Activated CD4-positive, alpha-beta T cell treated with anti-CD3 and anti-CD28 coated beads for 36 hours (primary cell): ENCODE measurements around the gene OR2W3. TPM values are rescaled to one million over a fixed set of nuclear protein-coding genes. Genes with fewer than 3 reads are reported as not detected.
A peak's percentile ranks its signal among the peaks of the same experiment; 100 is the strongest.

Experiments
- ATAC-seq: fragments of 200-7000 bp; cut with Tn5 transposase; one replicate; pipeline ENCODE4 v1.10.0; 2021; ENCODE audit warnings: mild to moderate bottlenecking, moderate library complexity
- CTCF ChIA-PET: fragments of 350-600 bp; sonication (Branson Sonifier 250); formaldehyde crosslinking; loops from one replicate; lab custom pipeline; 2021; ENCODE audit warnings: antibody characterized with exemption; lab: Charles Lee
- POLR2A ChIA-PET: fragments of 350-600 bp; sonication (Branson Sonifier 250); formaldehyde crosslinking; loops from one replicate; lab custom pipeline; 2021; ENCODE audit warnings: antibody characterized with exemption, inconsistent platforms; lab: Charles Lee
- DNase-seq: peaks from one replicate; pipeline ENCODE4 v3.0.0-alpha.2; 2020
- H3K27ac Mint-ChIP-seq: one replicate; pipeline ENCODE4 v1.8.0; 2021; ENCODE audit warnings: mixed read lengths
- H3K27me3 Mint-ChIP-seq: one replicate; pipeline ENCODE4 v1.8.0; 2021; ENCODE audit warnings: mixed read lengths
- H3K36me3 Mint-ChIP-seq: one replicate; pipeline ENCODE4 v1.8.0; 2021; ENCODE audit warnings: low read depth, mixed read lengths
- H3K4me1 Mint-ChIP-seq: one replicate; pipeline ENCODE4 v1.8.0; 2021; ENCODE audit warnings: mixed read lengths
- H3K4me3 Mint-ChIP-seq: one replicate; pipeline ENCODE4 v1.8.0; 2021; ENCODE audit warnings: mild to moderate bottlenecking, moderate library complexity, mixed read lengths
- H3K9me3 Mint-ChIP-seq: one replicate; pipeline ENCODE4 v1.8.0; 2021; ENCODE audit warnings: low read depth, mixed read lengths
- intact Hi-C, 2 experiments: fragments of 100-400 bp; cut with DNase I in 1 of 2; cut with micrococcal nuclease in 1 of 2; formaldehyde crosslinking; loops; one replicate each; pipeline versions ENCODE4 v1.14.2 to v1.15.1; 2022 to 2024; cut with DNase I, micrococcal nuclease
- total RNA-seq, 2 experiments: library from RNA; stranded (reverse); gene quantifications; one replicate each; pipeline ENCODE4 v1.2.3, GENCODE V29; 2021

Gene OR2W3
- not detected for total RNA-seq

- ChIA-PET POLR2A (no interaction called here), CTCF (interaction anchor here (0.6 kb wide), 1 partner anchor 18 kb away, joined by 4 read pairs; no protein-coding TSS in a partner anchor)
- Mint-ChIP-seq H3K9me3 (no peaks in the 10 kb centered on the region), H3K4me1 (no peaks in the 10 kb centered on the region), H3K36me3 (no peaks in the 10 kb centered on the region), H3K27me3 (no peaks in the 10 kb centered on the region), H3K4me3 (no peak within 1 kb of the TSS), H3K27ac (no peak within 1 kb of the TSS)
- intact Hi-C loops: no loop called here
- DNase-seq (no peak), ATAC-seq (no peak)
These were observed at the start of gene OR2W3 for GRCh38 chr1:247895163-247895637. TSS of gene OR2W3 (plus strand) at chr1:247895587. CDS start at chr1:247895587, 0 bp downstream.

GRCh38 chr1:247845693-247846017, 49.7 kb upstream of the OR2W3 start:
- DNase-seq (no peak), ATAC-seq (no peak)
- ChIA-PET POLR2A (no interaction called here), CTCF (no interaction called here)
- no peaks in the 10 kb centered on the region for H3K9me3 Mint-ChIP-seq
- peaks cover 3% of the 10 kb centered on the region for H3K4me1 Mint-ChIP-seq
- intact Hi-C loops: no loop called here
- no peak overlapping the region for H3K27ac Mint-ChIP-seq
- peaks cover 2% of the 10 kb centered on the region for H3K27me3 Mint-ChIP-seq
- no peak overlapping the region for H3K4me3 Mint-ChIP-seq
- no peaks in the 10 kb centered on the region for H3K36me3 Mint-ChIP-seq

- Mint-ChIP-seq H3K4me1 (no peaks in the 10 kb centered on the region), H3K4me3 (no peak overlapping the region), H3K36me3 (no peaks in the 10 kb centered on the region), H3K27ac (no peak overlapping the region), H3K9me3 (no peaks in the 10 kb centered on the region), H3K27me3 (peaks cover 2% of the 10 kb centered on the region)
- ATAC-seq: no peak
- ChIA-PET CTCF (no interaction called here), POLR2A (no interaction called here)
- DNase-seq: no peak
- intact Hi-C loops: no loop called here
These were observed 47.0 kb upstream of the OR2W3 start for GRCh38 chr1:247848346-247848745.

GRCh38 chr1:247849616-247850015, 45.8 kb upstream of the OR2W3 start:
- CTCF ChIA-PET: no interaction called here
- POLR2A ChIA-PET: interaction anchor here (0.6 kb wide), 1 partner anchor 14 kb away, joined by 5 read pairs; no protein-coding TSS in a partner anchor

GRCh38 chr1:247854899-247855545, 40.4 kb upstream of the OR2W3 start:
- CTCF ChIA-PET: interaction anchor here (0.6 to 0.7 kb wide), 2 partner anchors 12 to 25 kb away, joined by 3 read pairs; no protein-coding TSS in a partner anchor
- Mint-ChIP-seq H3K36me3 (no peaks in the 10 kb centered on the region), H3K27me3 (peaks cover 31% of the 10 kb centered on the region)

More at GRCh38 chr1:247849616-247850015, 45.8 kb upstream of the OR2W3 start:
- Mint-ChIP-seq H3K36me3 (no peaks in the 10 kb centered on the region), H3K27me3 (peaks cover 5% of the 10 kb centered on the region), H3K4me1 (no peaks in the 10 kb centered on the region), H3K27ac (no peak overlapping the region), H3K4me3 (no peak overlapping the region), H3K9me3 (no peaks in the 10 kb centered on the region)
- ATAC-seq (no peak), DNase-seq (no peak)
- intact Hi-C loops: no loop called here

GRCh38 chr1:247855911-247856310, 39.5 kb upstream of the OR2W3 start:
- DNase-seq (no peak), ATAC-seq (no peak)
- Mint-ChIP-seq H3K27ac (no peak overlapping the region), H3K27me3 (peaks cover 39% of the 10 kb centered on the region), H3K9me3 (no peaks in the 10 kb centered on the region), H3K4me1 (peaks cover 9% of the 10 kb centered on the region), H3K36me3 (no peaks in the 10 kb centered on the region), H3K4me3 (no peak overlapping the region)
- intact Hi-C loops: loop anchor here in 1 of 2 experiments (5.0 kb wide), 1 partner anchor 174 kb away; no protein-coding TSS in a partner anchor
- ChIA-PET POLR2A (no interaction called here), CTCF (no interaction called here)

More at GRCh38 chr1:247854899-247855545, 40.4 kb upstream of the OR2W3 start:
- peaks cover 9% of the 10 kb centered on the region for H3K4me1 Mint-ChIP-seq
- intact Hi-C loops: loop anchor here in 1 of 2 experiments (5.0 kb wide), 1 partner anchor 173 kb away; no protein-coding TSS in a partner anchor
- ATAC-seq (no peak), DNase-seq (no peak)
- H3K27ac Mint-ChIP-seq: no peak overlapping the region
- no peaks in the 10 kb centered on the region for H3K9me3 Mint-ChIP-seq
- POLR2A ChIA-PET: no interaction called here
- H3K4me3 Mint-ChIP-seq: no peak overlapping the region

- no peak within 1 kb of the TSS for H3K27ac Mint-ChIP-seq
- H3K36me3 Mint-ChIP-seq: no peaks in the 10 kb centered on the region
- no peaks in the 10 kb centered on the region for H3K9me3 Mint-ChIP-seq
- POLR2A ChIA-PET: no interaction called here
- ATAC-seq: peak; percentile 93
- CTCF ChIA-PET: interaction anchor here (0.6 kb wide), 1 partner anchor 75 kb away, joined by 3 read pairs; no protein-coding TSS in a partner anchor
- peaks cover 9% of the 10 kb centered on the region for H3K4me1 Mint-ChIP-seq
- DNase-seq: peak; percentile 69
- peak within 1 kb of the TSS; percentile 71 for H3K4me3 Mint-ChIP-seq
- peaks cover 42% of the 10 kb centered on the region for H3K27me3 Mint-ChIP-seq
- intact Hi-C loops: loop anchor here in 1 of 2 experiments (5.0 kb wide), 1 partner anchor 175 kb away; no protein-coding TSS in a partner anchor
These were observed 38.1 kb upstream of the OR2W3 start, which contains the start of gene TRIM58 for GRCh38 chr1:247857069-247857984. TSS of gene TRIM58 (plus strand) at chr1:247857187. CDS start at chr1:247857247, 60 bp downstream.

- H3K27me3 Mint-ChIP-seq: peaks cover 46% of the 10 kb centered on the region
- no peak for DNase-seq
- ATAC-seq: no peak
- POLR2A ChIA-PET: no interaction called here
- no peaks in the 10 kb centered on the region for H3K9me3 Mint-ChIP-seq
- intact Hi-C loops: loop anchor here in 1 of 2 experiments (5.0 kb wide), 1 partner anchor 176 kb away; no protein-coding TSS in a partner anchor
- peaks cover 9% of the 10 kb centered on the region for H3K4me1 Mint-ChIP-seq
- no peaks in the 10 kb centered on the region for H3K36me3 Mint-ChIP-seq
- CTCF ChIA-PET: interaction anchor here (0.8 kb wide), 1 partner anchor 9 kb away, joined by 3 read pairs; no protein-coding TSS in a partner anchor
- peak overlapping the region; percentile 71 for H3K4me3 Mint-ChIP-seq
- no peak overlapping the region for H3K27ac Mint-ChIP-seq
These were observed 37.3 kb upstream of the OR2W3 start for GRCh38 chr1:247857985-247858619.

- Mint-ChIP-seq H3K27me3 (peaks cover 25% of the 10 kb centered on the region), H3K27ac (no peak overlapping the region), H3K4me3 (no peak overlapping the region), H3K9me3 (no peaks in the 10 kb centered on the region), H3K36me3 (no peaks in the 10 kb centered on the region), H3K4me1 (peaks cover 5% of the 10 kb centered on the region)
- DNase-seq: no peak
- intact Hi-C loops: no loop called here
- ChIA-PET CTCF (interaction anchor here (0.7 kb wide), 1 partner anchor 9 kb away, joined by 3 read pairs; no protein-coding TSS in a partner anchor), POLR2A (no interaction called here)
- no peak for ATAC-seq
These were observed 32.6 kb upstream of the OR2W3 start for GRCh38 chr1:247862756-247863155.

GRCh38 chr1:247864644-247865043, 30.7 kb upstream of the OR2W3 start:
- no peaks in the 10 kb centered on the region for H3K4me1 Mint-ChIP-seq
- H3K36me3 Mint-ChIP-seq: no peaks in the 10 kb centered on the region
- no peak overlapping the region for H3K4me3 Mint-ChIP-seq
- H3K27ac Mint-ChIP-seq: no peak overlapping the region
- peaks cover 15% of the 10 kb centered on the region for H3K27me3 Mint-ChIP-seq
- no peak for ATAC-seq
- DNase-seq: no peak
- intact Hi-C loops: no loop called here
- CTCF ChIA-PET: interaction anchor here (1.3 kb wide), 1 partner anchor 11 kb away, joined by 5 read pairs; no protein-coding TSS in a partner anchor
- H3K9me3 Mint-ChIP-seq: peaks cover 1% of the 10 kb centered on the region
- POLR2A ChIA-PET: no interaction called here

GRCh38 chr1:247865416-247865815, 30.0 kb upstream of the OR2W3 start:
- H3K9me3 Mint-ChIP-seq: peaks cover 3% of the 10 kb centered on the region
- no peaks in the 10 kb centered on the region for H3K36me3 Mint-ChIP-seq
- H3K27me3 Mint-ChIP-seq: peaks cover 11% of the 10 kb centered on the region
- H3K4me3 Mint-ChIP-seq: no peak overlapping the region
- H3K27ac Mint-ChIP-seq: no peak overlapping the region
- POLR2A ChIA-PET: no interaction called here
- H3K4me1 Mint-ChIP-seq: no peaks in the 10 kb centered on the region
- intact Hi-C loops: no loop called here
- no peak for DNase-seq
- CTCF ChIA-PET: interaction anchor here (1.3 kb wide), 1 partner anchor 12 kb away, joined by 5 read pairs; no protein-coding TSS in a partner anchor
- no peak for ATAC-seq
